Measurements from ENCODE around the gene COL4A2.
A peak's percentile ranks its signal among the peaks of the same experiment; 100 is the strongest.
"Not testable (repeated sequence)": the region's sequence is repeated elsewhere in the genome, so short reads cannot be mapped to it uniquely, and the experiment has no call there.

The COL4A2 gene

DNA sequence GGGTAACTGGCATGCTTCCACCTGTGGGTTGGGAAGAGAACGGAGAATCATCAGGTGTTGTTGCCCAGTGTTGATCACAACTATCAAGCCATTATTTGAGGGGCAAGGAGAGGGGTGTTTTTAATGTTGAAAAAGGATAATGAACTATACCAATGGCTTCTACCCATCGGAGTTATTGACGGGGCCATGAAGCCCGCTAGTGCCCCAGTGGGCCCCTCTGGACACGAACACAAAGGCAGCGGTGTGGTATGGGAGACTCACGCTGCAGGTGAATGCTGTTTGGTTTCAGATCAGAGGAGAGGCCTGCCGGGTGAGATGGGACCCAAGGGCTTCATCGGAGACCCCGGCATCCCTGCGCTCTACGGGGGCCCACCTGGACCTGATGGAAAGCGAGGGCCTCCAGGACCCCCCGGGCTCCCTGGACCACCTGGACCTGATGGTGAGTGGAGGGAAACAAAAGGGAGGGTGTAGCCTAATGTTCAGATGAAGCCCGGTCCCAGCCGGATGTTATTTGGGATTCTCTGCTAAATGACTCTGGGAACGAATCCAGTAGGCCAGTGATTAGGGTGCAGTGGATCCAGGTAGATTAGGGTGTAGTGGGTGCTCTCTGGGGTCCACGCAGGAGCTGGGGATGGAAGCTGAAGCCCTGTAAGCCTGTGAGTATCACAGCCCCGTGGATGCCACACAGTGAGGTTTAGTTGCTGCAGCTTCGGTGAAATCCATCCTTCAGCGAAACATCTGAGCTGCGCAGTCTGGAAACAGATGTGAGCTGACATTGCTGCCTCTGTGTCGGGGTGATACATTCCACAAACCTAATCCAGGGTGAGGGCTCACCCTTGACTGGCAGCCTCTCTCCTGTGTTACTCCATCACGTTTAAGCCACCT is 143.2 kb downstream of the COL4A2 start:
- H3K27ac ChIP-seq = peak overlapping the region; percentile 19 to 23

DNA sequence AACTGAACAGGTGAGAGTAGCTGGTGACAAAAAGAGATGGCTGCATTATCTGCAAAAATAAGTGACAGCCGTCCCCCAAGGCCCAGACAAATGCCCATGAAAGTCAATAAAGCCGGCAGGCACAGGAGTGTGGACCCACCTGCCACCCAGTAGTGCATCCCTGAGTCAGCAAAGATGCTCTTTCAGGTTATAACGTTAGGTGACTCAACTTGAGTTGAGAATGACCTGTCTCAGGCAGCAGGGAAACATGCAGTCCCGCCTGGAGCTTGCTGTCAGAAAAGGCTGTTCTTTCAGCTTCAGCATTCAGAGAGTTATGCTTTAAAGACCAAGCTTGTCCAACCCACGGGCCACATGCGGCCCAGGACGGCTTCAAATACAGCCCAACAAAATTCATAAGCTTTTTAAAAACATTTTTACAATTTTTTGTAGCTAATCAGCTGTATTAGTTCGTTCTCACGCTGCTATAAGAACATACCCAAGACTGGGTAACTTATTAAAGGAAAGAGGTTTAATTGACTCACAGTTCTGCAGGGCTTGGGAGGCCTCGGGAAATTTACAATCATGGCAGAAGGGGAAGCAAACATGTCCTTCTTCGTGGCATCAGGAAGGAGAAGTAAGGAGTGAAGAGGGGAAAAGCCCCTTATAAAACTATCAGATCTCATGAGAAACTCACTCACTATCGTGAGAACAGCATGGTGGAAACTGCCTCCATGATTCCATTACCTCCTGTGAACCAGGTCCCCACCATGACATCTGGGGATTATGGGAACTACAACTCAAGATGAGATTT is 144.1 kb downstream of the COL4A2 start:
- Histone ChIP-seq H3K27ac (peak overlapping the region in 1 of 2 donors; percentile 10), H3K4me3 (no peak overlapping the region)
- TF ChIP-seq, protein P1, sequence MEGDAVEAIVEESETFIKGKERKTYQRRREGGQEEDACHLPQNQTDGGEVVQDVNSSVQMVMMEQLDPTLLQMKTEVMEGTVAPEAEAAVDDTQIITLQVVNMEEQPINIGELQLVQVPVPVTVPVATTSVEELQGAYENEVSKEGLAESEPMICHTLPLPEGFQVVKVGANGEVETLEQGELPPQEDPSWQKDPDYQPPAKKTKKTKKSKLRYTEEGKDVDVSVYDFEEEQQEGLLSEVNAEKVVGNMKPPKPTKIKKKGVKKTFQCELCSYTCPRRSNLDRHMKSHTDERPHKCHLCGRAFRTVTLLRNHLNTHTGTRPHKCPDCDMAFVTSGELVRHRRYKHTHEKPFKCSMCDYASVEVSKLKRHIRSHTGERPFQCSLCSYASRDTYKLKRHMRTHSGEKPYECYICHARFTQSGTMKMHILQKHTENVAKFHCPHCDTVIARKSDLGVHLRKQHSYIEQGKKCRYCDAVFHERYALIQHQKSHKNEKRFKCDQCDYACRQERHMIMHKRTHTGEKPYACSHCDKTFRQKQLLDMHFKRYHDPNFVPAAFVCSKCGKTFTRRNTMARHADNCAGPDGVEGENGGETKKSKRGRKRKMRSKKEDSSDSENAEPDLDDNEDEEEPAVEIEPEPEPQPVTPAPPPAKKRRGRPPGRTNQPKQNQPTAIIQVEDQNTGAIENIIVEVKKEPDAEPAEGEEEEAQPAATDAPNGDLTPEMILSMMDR (IDR thresholded peaks at IDR 0.05) = no peak
- peak; percentile 59 for DNase-seq (ENCODE audit: low spot score)

More for the DNA sequence above, 143.2 kb downstream of the COL4A2 start:
- DNase-seq (ENCODE audit: low spot score) = peak; percentile 72
- H3K4me3 ChIP-seq = no peak overlapping the region
- TF ChIP-seq, protein P1 (IDR thresholded peaks at IDR 0.05) = no peak

DNA sequence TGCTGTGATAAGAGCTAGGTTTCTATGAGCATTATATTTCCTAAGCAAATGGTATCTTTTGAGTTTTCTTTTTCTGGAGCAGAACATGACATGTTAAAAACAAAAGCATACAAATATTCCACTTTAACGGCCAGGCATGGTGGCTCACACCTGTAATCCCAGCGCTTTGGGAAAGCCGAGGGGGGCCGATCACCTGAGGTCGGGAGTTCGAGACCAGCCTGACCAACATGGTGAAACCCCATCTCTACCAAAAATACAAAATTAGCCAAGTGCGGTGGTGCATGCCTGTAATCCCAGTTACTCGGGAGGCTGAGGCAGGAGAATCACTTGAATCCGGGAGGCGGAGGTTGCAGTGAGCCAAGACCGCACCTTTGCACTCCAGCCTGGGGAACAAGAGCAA is 146.0 kb downstream of the COL4A2 start:
- H3K4me3 ChIP-seq, H3K27ac ChIP-seq: not testable (repeated sequence)
- DNase-seq (ENCODE audit: low spot score) = peak; percentile 16

DNA sequence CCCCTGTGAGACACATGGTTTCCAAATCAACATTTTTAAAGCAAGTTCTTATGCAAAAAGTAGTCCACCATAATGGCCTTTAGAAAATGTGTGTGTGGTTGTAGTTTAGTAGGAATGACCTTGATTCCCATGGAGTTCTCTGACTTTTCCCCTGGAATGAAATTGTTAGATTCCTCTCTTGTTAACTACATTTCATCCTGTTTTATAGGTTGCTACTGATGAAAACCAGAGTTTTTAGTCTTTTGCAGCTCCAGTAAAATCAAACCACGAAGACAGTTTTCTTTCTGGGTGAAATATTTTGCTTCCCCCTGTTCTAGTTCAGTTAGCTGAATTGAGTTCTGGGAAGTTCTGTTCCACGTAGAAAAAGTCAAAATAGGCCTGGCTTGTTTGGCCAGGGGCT is 146.7 kb downstream of the COL4A2 start:
- Histone ChIP-seq H3K27ac (no peak overlapping the region), H3K4me3 (no peak overlapping the region)
- DNase-seq (ENCODE audit: low spot score) = no peak
- TF ChIP-seq, protein P1 (IDR thresholded peaks at IDR 0.05) = no peak

DNA sequence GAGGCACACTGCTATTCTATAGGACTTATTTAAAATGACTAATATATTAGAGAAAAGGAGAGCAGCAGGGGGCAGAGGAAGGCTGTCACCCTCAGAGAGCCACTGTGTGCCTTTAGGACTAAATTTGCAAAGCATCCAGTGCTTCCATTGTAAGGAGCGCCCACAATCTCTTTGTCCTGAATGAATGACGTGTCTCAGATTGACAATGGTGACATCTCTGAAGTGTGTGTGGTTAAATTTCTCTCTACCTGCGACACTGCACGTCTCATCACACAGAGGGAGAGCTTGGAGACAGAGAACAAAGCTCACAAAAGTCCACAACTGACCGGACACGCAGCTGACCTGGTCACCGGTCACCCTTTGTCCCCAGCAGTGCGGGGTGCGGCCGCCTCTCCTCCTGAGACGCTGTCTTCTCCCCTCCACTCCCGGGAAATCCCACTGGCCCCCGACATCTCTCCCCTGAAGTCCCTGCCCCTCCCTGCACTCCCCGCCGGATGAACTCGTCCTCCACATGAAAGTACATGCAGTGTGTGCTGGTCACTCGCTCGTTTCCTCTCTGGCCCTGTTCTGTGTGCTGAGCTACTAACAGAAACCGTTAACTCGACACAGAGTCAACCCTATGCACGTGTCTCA is 147.3 kb downstream of the COL4A2 start:
- Histone ChIP-seq H3K4me3 (no peak overlapping the region), H3K27ac (peak overlapping the region in 1 of 2 donors; percentile 70)
- TF ChIP-seq, protein P1 (IDR thresholded peaks at IDR 0.05) = no peak
- DNase-seq (ENCODE audit: low spot score) = no peak

DNA sequence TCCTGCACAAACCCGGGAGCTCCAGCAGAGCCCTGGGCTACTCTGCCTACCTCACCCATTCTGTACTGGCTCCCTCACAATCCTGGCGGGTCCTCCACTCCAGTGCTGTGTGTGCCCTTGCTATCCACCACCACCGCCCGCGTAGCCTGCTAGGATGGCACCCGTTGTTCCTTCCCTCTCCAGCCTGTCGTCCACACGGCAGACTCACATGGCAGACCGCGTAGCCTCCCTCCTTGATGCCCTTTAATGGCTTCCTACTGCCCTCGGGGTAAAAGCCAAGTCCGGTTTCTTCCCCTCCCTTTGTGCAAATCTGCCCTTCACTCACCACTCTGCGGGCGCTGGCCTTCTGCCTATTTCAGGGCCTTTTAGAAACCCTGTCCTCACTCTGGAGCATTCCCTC is 147.9 kb downstream of the COL4A2 start:
- peak overlapping the region in 1 of 2 donors; percentile 70 for H3K27ac ChIP-seq
- DNase-seq (ENCODE audit: low spot score) = no peak
- no peak overlapping the region for H3K4me3 ChIP-seq
- TF ChIP-seq, protein P1 (IDR thresholded peaks at IDR 0.05) = no peak

DNA sequence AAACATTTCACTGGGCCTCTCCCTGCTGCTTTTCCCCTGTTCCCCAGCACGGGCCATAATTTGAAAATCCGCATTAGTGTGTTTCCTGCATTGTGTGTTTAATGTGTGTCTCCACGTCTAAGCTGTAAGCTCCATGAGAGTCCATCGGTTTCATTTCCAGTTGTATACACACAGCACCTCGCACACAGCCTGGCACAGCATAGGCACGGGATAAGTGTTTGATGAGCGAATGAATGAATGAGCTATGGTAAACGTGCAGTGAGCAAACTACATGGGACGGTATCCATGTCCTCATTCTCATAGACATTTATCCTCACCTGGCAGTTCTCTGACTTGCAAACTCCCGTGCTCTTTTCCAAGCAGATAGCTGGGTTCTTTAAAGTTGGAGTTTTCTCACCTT is 148.4 kb downstream of the COL4A2 start:
- DNase-seq (ENCODE audit: low spot score) = no peak
- TF ChIP-seq, protein P1 (IDR thresholded peaks at IDR 0.05) = no peak
- peak overlapping the region in 1 of 2 donors; percentile 70 for H3K27ac ChIP-seq
- no peak overlapping the region for H3K4me3 ChIP-seq

Data from coronary artery (tissue), 2 donors.